Activated naive CD4-positive, alpha-beta T cell treated with anti-CD3 and anti-CD28 coated beads, Interleukin-2, amount 10 ng/mL, durations not matched to agents 7 days and 5 days (primary cell): Measurements from ENCODE around the gene CCDC127.
"Not testable (repeated sequence)": the region's sequence is repeated elsewhere in the genome, so short reads cannot be mapped to it uniquely, and the experiment has no call there.

Experiments used
- CTCF ChIA-PET: fragments of 350-600 bp; sonication (Branson Sonifier 250); formaldehyde crosslinking; loops from one replicate; lab custom pipeline; 2021; ENCODE audit warnings: antibody characterized with exemption; lab: Charles Lee
- DNase-seq: peaks from one replicate; pipeline ENCODE4 v3.0.0-alpha.2; 2020
- H3K27ac Mint-ChIP-seq: one replicate; pipeline ENCODE4 v1.8.0; 2021; ENCODE audit warnings: mild to moderate bottlenecking, moderate library complexity, mixed read lengths
- H3K27me3 Mint-ChIP-seq: one replicate; pipeline ENCODE4 v1.8.0; 2021; ENCODE audit warnings: mild to moderate bottlenecking, mixed read lengths
- H3K36me3 Mint-ChIP-seq: one replicate; pipeline ENCODE4 v1.8.0; 2021; ENCODE audit warnings: mixed read lengths
- H3K4me1 Mint-ChIP-seq: one replicate; pipeline ENCODE4 v1.8.0; 2021; ENCODE audit warnings: mixed read lengths
- H3K4me3 Mint-ChIP-seq: one replicate; pipeline ENCODE4 v1.8.0; 2021; ENCODE audit warnings: mild to moderate bottlenecking, moderate library complexity, mixed read lengths
- H3K9me3 Mint-ChIP-seq: one replicate; pipeline ENCODE4 v1.8.0; 2021; ENCODE audit warnings: mixed read lengths

CCDC127 gene

GRCh38 chr5:222951-223715 lies 5.2 kb upstream of the CCDC127 start:
- DNase-seq, CTCF ChIA-PET, H3K9me3 Mint-ChIP-seq, H3K4me3 Mint-ChIP-seq, H3K27me3 Mint-ChIP-seq: not testable (repeated sequence)
- Mint-ChIP-seq H3K4me1 (peaks cover 33% of the 10 kb centered on the region), H3K27ac (peak overlapping the region; percentile 74), H3K36me3 (peaks cover 47% of the 10 kb centered on the region)

- Mint-ChIP-seq H3K4me1 (peaks cover 51% of the 10 kb centered on the region), H3K9me3 (no peaks in the 10 kb centered on the region), H3K36me3 (peaks cover 40% of the 10 kb centered on the region), H3K4me3 (peak overlapping the region; percentile 95), H3K27ac (peak overlapping the region; percentile 97), H3K27me3 (no peaks in the 10 kb centered on the region)
- CTCF ChIA-PET = interaction anchor here (1.3 to 3.0 kb wide), 2 partner anchors 31 to 205 kb away, joined by 3 to 13 read pairs; no protein-coding TSS in a partner anchor
- no peak for DNase-seq
Observed at GRCh38 chr5:219991-220390, 2.0 kb upstream of the CCDC127 start.

GRCh38 chr5:219460-219863 lies 1.5 kb upstream of the CCDC127 start:
- DNase-seq = peak; percentile 44
- H3K9me3 Mint-ChIP-seq = no peaks in the 10 kb centered on the region
- no peaks in the 10 kb centered on the region for H3K27me3 Mint-ChIP-seq
- H3K4me3 Mint-ChIP-seq = peak overlapping the region; percentile 95
- peak overlapping the region; percentile 97 for H3K27ac Mint-ChIP-seq
- peaks cover 55% of the 10 kb centered on the region for H3K4me1 Mint-ChIP-seq
- CTCF ChIA-PET = interaction anchor here (0.6 to 3.0 kb wide), 4 partner anchors 16 to 206 kb away, joined by 3 to 13 read pairs (median 3); partner anchors contain the start of gene AHRR
- peaks cover 40% of the 10 kb centered on the region for H3K36me3 Mint-ChIP-seq

- peak; percentile 37 for DNase-seq
- H3K36me3 Mint-ChIP-seq = peaks cover 42% of the 10 kb centered on the region
Observed at GRCh38 chr5:218457-219291, 721 bp upstream of the CCDC127 start.

GRCh38 chr5:216076-216475 lies 1.9 kb downstream of the CCDC127 start:
- DNase-seq, H3K4me3 Mint-ChIP-seq, CTCF ChIA-PET, H3K9me3 Mint-ChIP-seq, H3K27me3 Mint-ChIP-seq, H3K27ac Mint-ChIP-seq: not testable (repeated sequence)
- Mint-ChIP-seq H3K4me1 (peaks cover 40% of the 10 kb centered on the region), H3K36me3 (peaks cover 33% of the 10 kb centered on the region)

More at GRCh38 chr5:218457-219291, 721 bp upstream of the CCDC127 start:
- peak overlapping the region; percentile 97 for H3K27ac Mint-ChIP-seq
- CTCF ChIA-PET = interaction anchor here (0.6 to 3.0 kb wide), 4 partner anchors 17 to 206 kb away, joined by 3 to 13 read pairs (median 3); partner anchors contain the start of gene AHRR
- H3K27me3 Mint-ChIP-seq = no peaks in the 10 kb centered on the region
- H3K9me3 Mint-ChIP-seq = no peaks in the 10 kb centered on the region
- H3K4me1 Mint-ChIP-seq = peaks cover 62% of the 10 kb centered on the region
- peak overlapping the region; percentile 95 for H3K4me3 Mint-ChIP-seq

GRCh38 chr5:215256-215655 lies 2.7 kb downstream of the CCDC127 start:
- Mint-ChIP-seq H3K36me3 (peaks cover 29% of the 10 kb centered on the region), H3K4me1 (peaks cover 34% of the 10 kb centered on the region), H3K4me3 (peak overlapping the region; percentile 13), H3K27ac (peak overlapping the region; percentile 75)
- H3K9me3 Mint-ChIP-seq, DNase-seq, H3K27me3 Mint-ChIP-seq, CTCF ChIA-PET: not testable (repeated sequence)

- Mint-ChIP-seq H3K4me1 (peaks cover 38% of the 10 kb centered on the region), H3K27me3 (no peaks in the 10 kb centered on the region), H3K36me3 (peaks cover 27% of the 10 kb centered on the region), H3K9me3 (no peaks in the 10 kb centered on the region), H3K27ac (peak overlapping the region; percentile 42), H3K4me3 (no peak overlapping the region)
- DNase-seq = no peak
- CTCF ChIA-PET = interaction anchor here (1.5 kb wide), 1 partner anchor 25 kb away, joined by 6 read pairs; no protein-coding TSS in a partner anchor
Observed at GRCh38 chr5:213803-214395, 4.1 kb downstream of the CCDC127 start.

- H3K4me3 Mint-ChIP-seq = no peak overlapping the region
- H3K27me3 Mint-ChIP-seq = no peaks in the 10 kb centered on the region
- DNase-seq = no peak
- H3K4me1 Mint-ChIP-seq = peaks cover 10% of the 10 kb centered on the region
- no peak overlapping the region for H3K27ac Mint-ChIP-seq
- H3K9me3 Mint-ChIP-seq = no peaks in the 10 kb centered on the region
- CTCF ChIA-PET = interaction anchor here (1.3 kb wide), 1 partner anchor 20 kb away, joined by 3 read pairs; no protein-coding TSS in a partner anchor
- peaks cover 23% of the 10 kb centered on the region for H3K36me3 Mint-ChIP-seq
Observed at GRCh38 chr5:208449-209114, 9.4 kb downstream of the CCDC127 start.

GRCh38 chr5:207599-207998 lies 10.4 kb downstream of the CCDC127 start:
- CTCF ChIA-PET = no interaction called here
- H3K27me3 Mint-ChIP-seq = no peaks in the 10 kb centered on the region
- no peaks in the 10 kb centered on the region for H3K9me3 Mint-ChIP-seq
- H3K27ac Mint-ChIP-seq = no peak overlapping the region
- no peak overlapping the region for H3K4me3 Mint-ChIP-seq
- no peak for DNase-seq
- peaks cover 10% of the 10 kb centered on the region for H3K4me1 Mint-ChIP-seq
- peaks cover 23% of the 10 kb centered on the region for H3K36me3 Mint-ChIP-seq

GRCh38 chr5:206927-207536 lies 10.9 kb downstream of the CCDC127 start:
- H3K9me3 Mint-ChIP-seq = no peaks in the 10 kb centered on the region
- CTCF ChIA-PET = no interaction called here
- H3K36me3 Mint-ChIP-seq = peaks cover 23% of the 10 kb centered on the region
- DNase-seq = no peak
- H3K4me1 Mint-ChIP-seq = peaks cover 10% of the 10 kb centered on the region
- H3K4me3 Mint-ChIP-seq = no peak overlapping the region
- no peaks in the 10 kb centered on the region for H3K27me3 Mint-ChIP-seq
- peak overlapping the region; percentile 10 for H3K27ac Mint-ChIP-seq

GRCh38 chr5:206406-206805 lies 11.5 kb downstream of the CCDC127 start:
- H3K27me3 Mint-ChIP-seq = no peaks in the 10 kb centered on the region
- no peak overlapping the region for H3K27ac Mint-ChIP-seq
- no peak for DNase-seq
- no peak overlapping the region for H3K4me3 Mint-ChIP-seq
- no peaks in the 10 kb centered on the region for H3K9me3 Mint-ChIP-seq
- peaks cover 23% of the 10 kb centered on the region for H3K36me3 Mint-ChIP-seq
- peaks cover 10% of the 10 kb centered on the region for H3K4me1 Mint-ChIP-seq
- CTCF ChIA-PET = no interaction called here

- no peaks in the 10 kb centered on the region for H3K9me3 Mint-ChIP-seq
- H3K27me3 Mint-ChIP-seq = no peaks in the 10 kb centered on the region
- peaks cover 6% of the 10 kb centered on the region for H3K4me1 Mint-ChIP-seq
- CTCF ChIA-PET = no interaction called here
- H3K36me3 Mint-ChIP-seq = peaks cover 23% of the 10 kb centered on the region
- H3K27ac Mint-ChIP-seq = no peak overlapping the region
- no peak for DNase-seq
- no peak overlapping the region for H3K4me3 Mint-ChIP-seq
Observed at GRCh38 chr5:204966-205670, 12.8 kb downstream of the CCDC127 start.

GRCh38 chr5:204462-204861 lies 13.5 kb downstream of the CCDC127 start:
- no peaks in the 10 kb centered on the region for H3K27me3 Mint-ChIP-seq
- H3K4me3 Mint-ChIP-seq = no peak overlapping the region
- no peaks in the 10 kb centered on the region for H3K4me1 Mint-ChIP-seq
- H3K27ac Mint-ChIP-seq = no peak overlapping the region
- no peaks in the 10 kb centered on the region for H3K9me3 Mint-ChIP-seq
- CTCF ChIA-PET = interaction anchor here (1.0 kb wide), 1 partner anchor 16 kb away, joined by 4 read pairs; no protein-coding TSS in a partner anchor
- no peak for DNase-seq
- peaks cover 23% of the 10 kb centered on the region for H3K36me3 Mint-ChIP-seq
